AG08395 (cell line): ENCODE measurements around the gene LY6G6C.

Experiments used
- DNase-seq: peaks from one replicate; pipeline ENCODE4 v3.0.0; 2012; ENCODE audit warnings: mixed read lengths, low spot score

Gene LY6G6C

GRCh38 chr6:31680226-31681134 is 41.1 kb downstream of the LY6G6C start, which contains the start of gene LY6G5C:
LY6G5C (minus strand) TSS chr6:31681067; CDS start chr6:31680373, 694 bp downstream.
- peak; percentile 92 for DNase-seq

DNA sequence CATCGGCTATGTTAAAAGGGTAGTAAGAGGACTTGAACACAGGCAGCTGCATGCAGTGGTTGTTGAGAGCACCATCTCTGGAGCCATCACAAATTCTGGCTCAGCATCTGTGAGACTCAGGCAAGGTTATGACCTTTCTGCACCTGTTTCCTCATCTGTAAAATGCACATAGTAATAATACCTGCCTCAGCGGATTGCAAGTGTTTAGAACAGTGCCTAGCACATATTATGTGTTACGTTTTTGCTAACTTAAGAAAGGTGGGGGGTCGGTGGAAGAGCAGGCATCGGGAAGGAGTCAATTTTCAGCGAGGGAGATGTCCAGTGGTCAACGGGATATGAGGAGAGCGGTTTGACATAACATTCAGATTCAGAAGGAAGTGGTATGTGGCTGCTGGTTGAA is 43.6 kb downstream of the LY6G6C start:
- no peak for DNase-seq

GRCh38 chr6:31676904-31677303 is 44.6 kb downstream of the LY6G6C start:
- DNase-seq, result no peak

DNA sequence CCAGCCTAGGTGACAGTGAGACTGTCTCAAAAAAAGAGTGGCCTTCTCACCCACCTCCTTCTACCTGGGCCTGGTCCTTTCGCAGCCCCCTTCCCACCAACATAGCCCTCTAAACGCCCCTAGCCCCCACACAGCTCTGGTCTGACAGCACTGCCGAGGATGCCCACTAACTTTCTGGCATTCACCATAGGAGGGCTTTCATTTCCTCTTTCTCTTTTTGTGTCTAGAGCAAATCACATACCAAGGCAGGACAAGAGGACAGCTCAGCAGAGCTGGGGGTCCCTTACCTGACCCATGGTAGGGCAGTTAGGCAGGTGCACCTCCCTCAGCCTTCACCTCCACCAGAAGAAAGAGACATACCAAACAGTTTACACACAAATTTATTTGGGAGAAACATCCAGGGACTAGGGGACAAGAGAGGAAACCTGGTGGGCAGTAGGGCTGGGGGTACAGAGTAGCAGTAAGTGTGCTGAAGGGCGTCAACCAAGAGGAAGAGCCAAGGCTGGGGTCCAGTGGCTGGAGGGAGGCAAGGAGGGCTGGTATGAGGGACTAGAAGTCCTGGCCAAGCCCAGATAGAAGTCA is 45.1 kb downstream of the LY6G6C start:
- DNase-seq, result no peak

GRCh38 chr6:31669676-31670075 is 51.9 kb downstream of the LY6G6C start, which contains the start of gene LY6G5B:
LY6G5B (plus strand) TSS chr6:31669976; CDS start chr6:31670951, 975 bp downstream.
- no peak for DNase-seq
